GM10847 (cell line): Measurements from ENCODE around the gene NSD2.

Experiments used
- POLR2A ChIP-seq: IDR thresholded peaks from 2 replicates; pipeline ENCODE4 v1.6.1; 2011; ENCODE audit not compliant: insufficient read length; ENCODE audit errors: extremely low read depth

NSD2 gene

GRCh38 chr4:1834047-1834775 is 37.0 kb upstream of the NSD2 start:
- TF ChIP-seq POLR2A: no peak

DNA sequence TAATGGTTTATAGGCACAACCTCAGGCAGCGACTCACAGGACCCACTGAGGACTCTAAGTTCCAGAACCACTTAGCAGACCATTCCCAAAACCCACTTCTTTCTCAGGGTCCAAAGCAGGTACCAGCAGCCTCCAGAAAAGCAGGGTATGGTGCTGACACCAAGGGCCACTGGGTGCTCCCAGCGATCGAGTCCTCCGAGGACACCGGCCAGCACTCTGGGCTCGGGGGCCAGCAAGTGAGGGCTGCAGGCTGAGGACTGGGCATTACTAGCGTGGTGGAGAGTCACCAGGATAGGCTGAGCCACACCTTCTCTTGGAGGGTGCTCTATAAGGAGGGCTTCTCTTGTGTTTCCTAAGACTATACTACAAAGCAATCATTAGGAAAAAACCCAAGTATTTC is 34.5 kb upstream of the NSD2 start:
- no peak for TF ChIP-seq POLR2A

DNA sequence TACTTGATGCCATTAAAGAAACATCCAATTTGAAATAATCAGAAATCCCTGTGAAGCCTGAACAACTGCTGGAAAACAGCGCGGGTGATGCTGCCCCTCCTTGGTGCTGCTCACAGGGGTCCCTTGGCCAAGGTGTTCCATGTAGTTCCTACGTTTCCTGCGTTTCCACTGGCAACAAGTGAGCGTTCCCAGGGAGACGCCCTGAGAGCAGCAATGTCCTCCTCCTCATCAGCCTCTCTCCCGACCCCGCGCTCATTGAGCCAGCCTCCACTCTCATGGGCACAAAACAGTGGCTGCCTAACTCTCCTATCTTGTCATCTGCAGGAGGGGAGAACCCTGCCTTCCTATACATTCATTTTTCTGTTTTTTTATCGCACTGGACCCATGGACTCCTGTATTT is 34.1 kb upstream of the NSD2 start:
- no peak for TF ChIP-seq POLR2A

- TF ChIP-seq POLR2A: no peak
Observed at GRCh38 chr4:1839282-1839681, 31.9 kb upstream of the NSD2 start.

- TF ChIP-seq POLR2A: no peak
Observed at GRCh38 chr4:1841201-1841886, 29.8 kb upstream of the NSD2 start.

- TF ChIP-seq POLR2A: no peak
Observed at GRCh38 chr4:1841887-1842210, 29.3 kb upstream of the NSD2 start.

GRCh38 chr4:1842339-1842895 is 28.8 kb upstream of the NSD2 start:
- no peak for TF ChIP-seq POLR2A

DNA sequence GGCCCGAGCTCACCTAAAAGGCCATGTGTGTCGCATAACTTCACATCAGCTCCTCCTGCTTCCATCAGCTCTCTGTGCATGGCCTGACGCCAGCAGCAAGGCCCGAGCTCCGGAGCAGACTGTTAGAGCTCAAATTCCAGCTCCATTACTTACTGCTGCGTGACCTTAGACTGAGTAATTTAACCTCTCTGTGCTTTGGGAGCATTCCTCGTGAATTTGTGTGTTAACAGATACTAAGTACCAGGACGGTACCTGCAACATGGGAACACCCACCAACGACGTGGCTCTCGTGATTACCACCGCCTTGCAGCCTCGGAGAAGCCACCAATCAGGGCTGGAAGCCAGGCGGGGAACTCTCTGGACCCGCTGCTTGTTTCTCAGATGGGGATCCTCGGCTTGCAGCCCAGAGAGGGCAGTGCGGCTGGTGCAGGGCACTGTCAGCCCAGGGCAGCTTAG is 28.2 kb upstream of the NSD2 start:
- TF ChIP-seq POLR2A: no peak

GRCh38 chr4:1843852-1844251 is 27.3 kb upstream of the NSD2 start:
- no peak for TF ChIP-seq POLR2A

- no peak for TF ChIP-seq POLR2A
Observed at GRCh38 chr4:1846580-1846979, 24.6 kb upstream of the NSD2 start.

GRCh38 chr4:1850276-1850675 is 20.9 kb upstream of the NSD2 start:
- TF ChIP-seq POLR2A: no peak

GRCh38 chr4:1851160-1851559 is 20.0 kb upstream of the NSD2 start:
- no peak for TF ChIP-seq POLR2A

GRCh38 chr4:1851575-1852410 is 19.4 kb upstream of the NSD2 start:
- no peak for TF ChIP-seq POLR2A

DNA sequence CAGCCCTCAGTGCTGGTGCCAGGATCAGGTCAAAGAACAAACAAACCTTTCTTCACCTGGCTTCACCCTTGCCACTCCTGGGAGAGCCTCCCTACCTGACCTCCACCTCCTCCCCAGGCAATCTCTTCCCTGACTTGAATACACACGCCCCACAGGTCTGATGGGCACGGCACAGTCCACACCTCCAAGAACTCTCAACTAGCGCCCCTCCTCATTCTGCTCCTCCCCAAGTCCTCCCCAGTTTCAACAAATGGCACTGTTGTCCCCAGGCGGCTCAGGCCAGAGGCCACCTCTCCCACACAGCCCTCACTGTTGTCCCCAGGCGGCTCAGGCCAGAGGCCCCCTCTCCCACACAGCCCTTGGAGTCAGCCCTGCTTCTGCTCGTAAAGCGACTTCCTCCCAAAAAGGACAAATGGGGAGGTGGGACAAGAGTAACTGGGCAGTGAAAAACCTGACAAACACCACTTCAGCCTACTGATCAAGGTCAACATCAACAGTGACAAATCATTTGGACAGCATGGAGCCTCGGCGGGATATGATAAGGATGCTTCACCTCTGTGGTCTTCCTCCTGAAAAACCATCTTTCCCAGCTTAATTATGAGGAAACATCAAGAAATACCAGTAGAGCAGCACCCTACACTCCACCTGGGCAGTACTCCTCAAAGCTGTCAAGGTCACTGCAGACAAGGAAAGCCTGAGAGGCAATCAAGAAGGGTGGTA is 18.1 kb upstream of the NSD2 start:
- no peak for TF ChIP-seq POLR2A

DNA sequence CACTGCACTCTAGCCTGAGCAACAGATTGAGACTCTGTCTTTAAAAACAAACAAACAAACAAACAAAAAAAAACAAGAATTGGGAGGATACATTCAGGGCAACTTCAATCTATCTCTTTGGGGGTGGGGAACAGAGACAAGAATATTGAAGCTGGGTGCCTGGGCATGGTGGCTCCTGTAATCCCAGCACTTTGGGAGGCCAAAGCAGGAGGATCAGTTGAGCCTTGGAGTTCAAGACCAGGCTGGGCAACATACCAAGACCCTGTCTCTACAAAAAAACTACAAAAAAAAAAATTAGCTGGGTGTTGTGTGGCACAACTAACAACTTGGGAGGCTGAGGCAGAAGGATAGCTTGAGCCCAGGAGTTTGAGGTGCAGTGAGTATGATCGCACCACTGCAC is 16.4 kb upstream of the NSD2 start:
- no peak for TF ChIP-seq POLR2A
